B cell (primary cell): ENCODE measurements around the gene FHIT. TPM values are rescaled to one million over a fixed set of nuclear protein-coding genes. Genes with fewer than 3 reads are reported as not detected.

Experiments
- ATAC-seq: fragments of 200-7000 bp; cut with Tn5 transposase; one replicate; pipeline ENCODE4 v1.10.0; 2021; ENCODE audit warnings: low read depth, mild to moderate bottlenecking, moderate number of reproducible peaks, moderate library complexity
- CTCF ChIA-PET: fragments of 350-600 bp; sonication (Branson Sonifier 250); formaldehyde crosslinking; loops from one replicate; lab custom pipeline; 2021; ENCODE audit warnings: antibody characterized with exemption, inconsistent platforms; lab: Charles Lee
- POLR2A ChIA-PET: fragments of 350-600 bp; sonication (Branson Sonifier 250); formaldehyde crosslinking; loops from one replicate; lab custom pipeline; 2021; ENCODE audit warnings: antibody characterized with exemption; lab: Charles Lee
- DNase-seq: peaks from one replicate; pipeline ENCODE4 v3.0.0; 2013
- H2AFZ ChIP-seq: 2 replicates; pipeline ENCODE4 v1.6.1; 2012; ENCODE audit warnings: mild to moderate bottlenecking, low read depth, low read length; ENCODE audit not compliant: insufficient read depth, poor library complexity, severe bottlenecking
- H3K27ac ChIP-seq, 2 donors: 1 replicate in 1 of 2; 2 replicates in 1 of 2; pipeline ENCODE4 v1.5.1; 2012 to 2013; ENCODE audit warnings: low read length in 2 of 2, mild to moderate bottlenecking in 2 of 2, moderate library complexity in 1 of 2
- H3K27me3 ChIP-seq, 4 experiments: fragments of 200-600 bp in 1 of 4; sonication (generic) in 1 of 4; replicated peaks in 1 of 4; 1 replicate in 2 of 4; 2 replicates in 2 of 4; pipeline versions ENCODE4 v1.6.1 to v1.7.0; 2013 to 2016; ENCODE audit warnings: low read length in 3 of 4, mild to moderate bottlenecking in 2 of 4, mixed read lengths in 1 of 4, moderate library complexity in 1 of 4; ENCODE audit not compliant: insufficient read depth in 4 of 4, control insufficient read depth in 3 of 4; ENCODE audit errors: control extremely low read depth in 1 of 4
- H3K36me3 ChIP-seq, 2 experiments: replicated peaks in 1 of 2; 1 replicate in 1 of 2; 2 replicates in 1 of 2; pipeline versions ENCODE4 v1.6.1 to v1.7.1; 2013; ENCODE audit warnings: low read length in 1 of 2; ENCODE audit not compliant: insufficient read depth in 2 of 2, control insufficient read depth in 1 of 2; ENCODE audit errors: control extremely low read depth in 1 of 2, extremely low read depth in 1 of 2
- H3K4me1 ChIP-seq, 2 donors: fragments of 200-600 bp in 1 of 2; sonication (generic) in 1 of 2; 1 replicate in 1 of 2; 2 replicates in 1 of 2; pipeline versions ENCODE4 v1.5.1 to v1.6.1; 2013 to 2017; ENCODE audit warnings: low read length in 2 of 2; ENCODE audit not compliant: control insufficient read depth in 2 of 2, insufficient read depth in 2 of 2
- H3K4me2 ChIP-seq: replicated peaks from 2 replicates; pipeline ENCODE3; 2012; ENCODE audit warnings: mild to moderate bottlenecking, low read depth, low read length; ENCODE audit not compliant: poor library complexity, severe bottlenecking
- H3K4me3 ChIP-seq, 5 experiments: fragments of 200-600 bp in 1 of 5; sonication (generic) in 1 of 5; 1 replicate in 3 of 5; 2 replicates in 2 of 5; pipeline versions ENCODE4 v1.5.1 to v1.7.0; 2011 to 2016; ENCODE audit warnings: low read length in 4 of 5, mild to moderate bottlenecking in 4 of 5, low read depth in 2 of 5, control low read depth in 1 of 5, moderate library complexity in 1 of 5; ENCODE audit not compliant: insufficient read depth in 1 of 5; ENCODE audit errors: control extremely low read depth in 1 of 5, extremely low read depth in 1 of 5
- H3K79me2 ChIP-seq: fragments of 200-600 bp; sonication (generic); one replicate; pipeline ENCODE4 v1.6.0; 2016; ENCODE audit warnings: low read length; ENCODE audit not compliant: control insufficient read depth, insufficient read depth
- H3K9ac ChIP-seq: fragments of 200-600 bp; sonication (generic); 2 replicates; pipeline ENCODE4 v1.6.1; 2017; ENCODE audit warnings: mild to moderate bottlenecking, low read length, moderate library complexity
- H3K9me3 ChIP-seq, 3 donors: one replicate each; pipeline versions ENCODE4 v1.6.1 to v1.7.1; 2013; ENCODE audit warnings: low read length in 2 of 3; ENCODE audit not compliant: control insufficient read depth in 2 of 3, insufficient read depth in 1 of 3; ENCODE audit errors: control extremely low read depth in 1 of 3
- H4K20me1 ChIP-seq: 2 replicates; pipeline ENCODE4 v1.6.0; 2012; ENCODE audit warnings: mild to moderate bottlenecking, low read length; ENCODE audit not compliant: insufficient read depth, control insufficient read depth, poor library complexity, severe bottlenecking
- H3K27ac Mint-ChIP-seq: one replicate; pipeline ENCODE4 v1.8.0; 2021; ENCODE audit warnings: mixed read lengths
- H3K27me3 Mint-ChIP-seq: one replicate; pipeline ENCODE4 v1.8.0; 2021; ENCODE audit warnings: mixed read lengths
- H3K4me1 Mint-ChIP-seq: one replicate; pipeline ENCODE4 v1.8.0; 2021; ENCODE audit warnings: mixed read lengths
- H3K4me3 Mint-ChIP-seq: one replicate; pipeline ENCODE4 v1.8.0; 2021; ENCODE audit warnings: mixed read lengths
- H3K9me3 Mint-ChIP-seq: one replicate; pipeline ENCODE4 v1.8.0; 2022; ENCODE audit warnings: mixed read lengths; ENCODE audit not compliant: insufficient read depth
- EZH2 ChIP-seq: IDR thresholded peaks from 2 replicates; pipeline ENCODE4 v1.6.1; 2012; ENCODE audit warnings: borderline replicate concordance, low read depth, mild to moderate bottlenecking, moderate library complexity, low read length; ENCODE audit not compliant: insufficient read depth, poor library complexity, severe bottlenecking
- WGBS: methylation state at CpG from one replicate; pipeline ENCODE4 v1.1.5; 2013; ENCODE audit warnings: missing lambda C conversion rate; ENCODE audit not compliant: insufficient coverage; 5-methylcytosine and 5-hydroxymethylcytosine counted together
- intact Hi-C: fragments of 100-400 bp; cut with micrococcal nuclease; formaldehyde crosslinking; loops from one replicate; pipeline ENCODE4 v1.10.0; 2022
- polyA plus RNA-seq: library from polyadenylated mRNA; depleted of rRNA; stranded (reverse); fragments of >200 nt; gene quantifications from 2 replicates; pipeline ENCODE4 v1.2.3, GENCODE V29; 2012
- total RNA-seq, 2 donors: library from RNA; stranded (reverse); fragments of 120-200 nt in 1 of 2; gene quantifications; 1 replicate in 1 of 2; 2 replicates in 1 of 2; pipeline versions ENCODE4 v1.2.3 to v1.2.4, GENCODE V29; 2013 to 2022
- TF ChIP-seq, protein P1 (sequence below): fragments of 200-600 bp; IDR thresholded peaks from one replicate; pipeline ENCODE4 v1.8.0; 2022; ENCODE audit warnings: antibody characterized with exemption, mild to moderate bottlenecking

FHIT gene
- total and polyA plus RNA-seq, 2 donors (not counting 1 experiment from before 2014, with no cell fraction given), result 1.7 to 7.8 TPM

DNA sequence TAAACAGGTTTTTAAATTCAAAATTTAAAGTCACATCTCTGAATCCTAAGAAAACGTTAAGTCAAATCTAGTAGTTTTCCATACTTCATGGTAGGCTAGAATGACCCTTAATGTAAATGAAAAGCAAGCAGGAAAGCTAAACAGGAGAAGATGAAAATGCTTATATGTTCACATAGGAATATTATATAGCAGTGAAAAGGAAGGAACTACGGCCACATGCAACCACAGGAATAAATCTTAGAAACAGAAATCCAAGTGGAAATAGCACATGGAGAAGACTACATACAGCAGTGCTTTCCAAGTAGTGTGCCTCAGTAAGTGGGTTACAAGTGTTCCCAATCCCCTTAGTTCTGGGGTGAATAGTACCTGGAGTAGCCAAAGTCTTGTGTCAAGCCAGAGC is 296.2 kb downstream of the FHIT start:
- H3K9me3 ChIP-seq, result peaks cover 3 to 4% (median 3%) of the 10 kb centered on the region in 3 donors
- Mint-ChIP-seq H3K27ac (no peak overlapping the region), H3K27me3 (no peaks in the 10 kb centered on the region), H3K4me1 (no peaks in the 10 kb centered on the region), H3K9me3 (peaks cover 14% of the 10 kb centered on the region), H3K4me3 (no peak overlapping the region)
- no peak overlapping the region for H3K9ac ChIP-seq
- no peaks in the 10 kb centered on the region for H4K20me1 ChIP-seq
- H3K27ac ChIP-seq, result no peak overlapping the region
- intact Hi-C loops, result no loop called here
- H3K4me3 ChIP-seq, result no peak overlapping the region
- no peaks in the 10 kb centered on the region for H3K79me2 ChIP-seq
- no peaks in the 10 kb centered on the region for H3K27me3 ChIP-seq
- POLR2A ChIA-PET, result no interaction called here
- no peak overlapping the region for H2AFZ ChIP-seq
- no peak for DNase-seq
- TF ChIP-seq EZH2, result no peak
- TF ChIP-seq, protein P1, sequence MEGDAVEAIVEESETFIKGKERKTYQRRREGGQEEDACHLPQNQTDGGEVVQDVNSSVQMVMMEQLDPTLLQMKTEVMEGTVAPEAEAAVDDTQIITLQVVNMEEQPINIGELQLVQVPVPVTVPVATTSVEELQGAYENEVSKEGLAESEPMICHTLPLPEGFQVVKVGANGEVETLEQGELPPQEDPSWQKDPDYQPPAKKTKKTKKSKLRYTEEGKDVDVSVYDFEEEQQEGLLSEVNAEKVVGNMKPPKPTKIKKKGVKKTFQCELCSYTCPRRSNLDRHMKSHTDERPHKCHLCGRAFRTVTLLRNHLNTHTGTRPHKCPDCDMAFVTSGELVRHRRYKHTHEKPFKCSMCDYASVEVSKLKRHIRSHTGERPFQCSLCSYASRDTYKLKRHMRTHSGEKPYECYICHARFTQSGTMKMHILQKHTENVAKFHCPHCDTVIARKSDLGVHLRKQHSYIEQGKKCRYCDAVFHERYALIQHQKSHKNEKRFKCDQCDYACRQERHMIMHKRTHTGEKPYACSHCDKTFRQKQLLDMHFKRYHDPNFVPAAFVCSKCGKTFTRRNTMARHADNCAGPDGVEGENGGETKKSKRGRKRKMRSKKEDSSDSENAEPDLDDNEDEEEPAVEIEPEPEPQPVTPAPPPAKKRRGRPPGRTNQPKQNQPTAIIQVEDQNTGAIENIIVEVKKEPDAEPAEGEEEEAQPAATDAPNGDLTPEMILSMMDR, result no peak
- H3K36me3 ChIP-seq, result no peaks in the 10 kb centered on the region
- WGBS, result no CpG with 5 or more reads among the region's 2 CpGs
- no peak for ATAC-seq
- CTCF ChIA-PET, result no interaction called here
- H3K4me1 ChIP-seq, result no peaks in the 10 kb centered on the region
- H3K4me2 ChIP-seq, result no peak overlapping the region

DNA sequence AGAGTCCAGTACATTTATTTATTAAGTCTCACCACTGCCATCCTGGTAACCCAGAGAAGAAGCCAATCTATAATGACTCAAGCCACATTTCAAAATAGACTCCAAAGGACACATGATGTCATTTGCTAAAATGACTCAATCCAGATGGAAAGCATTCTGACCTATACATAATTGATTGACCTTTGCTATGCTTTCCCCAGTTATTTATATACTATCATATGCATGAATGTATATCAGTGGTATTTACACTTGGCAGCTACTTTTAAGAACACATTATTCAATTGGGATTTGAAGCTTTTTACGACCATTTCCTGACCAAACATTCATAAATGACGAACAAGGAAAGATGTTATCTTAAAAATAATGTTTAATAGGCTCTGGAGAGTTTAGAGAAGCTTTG is 297.2 kb downstream of the FHIT start:
- H4K20me1 ChIP-seq, result no peaks in the 10 kb centered on the region
- H3K36me3 ChIP-seq, result no peaks in the 10 kb centered on the region
- no peak overlapping the region for H3K4me2 ChIP-seq
- H3K4me3 ChIP-seq, result no peak overlapping the region
- no peak overlapping the region for H3K27ac ChIP-seq
- intact Hi-C loops, result no loop called here
- no peak overlapping the region for H3K9ac ChIP-seq
- POLR2A ChIA-PET, result no interaction called here
- H3K9me3 ChIP-seq, result peaks cover 3 to 4% (median 3%) of the 10 kb centered on the region in 3 donors
- H3K4me1 ChIP-seq, result no peaks in the 10 kb centered on the region
- H2AFZ ChIP-seq, result no peak overlapping the region
- H3K27me3 ChIP-seq, result no peaks in the 10 kb centered on the region
- DNase-seq, result no peak
- H3K79me2 ChIP-seq, result no peaks in the 10 kb centered on the region
- peaks cover 10% of the 10 kb centered on the region for H3K9me3 Mint-ChIP-seq
- CTCF ChIA-PET, result no interaction called here
- H3K27me3 Mint-ChIP-seq, result no peaks in the 10 kb centered on the region
- TF ChIP-seq EZH2, result no peak
- TF ChIP-seq, protein P1, result no peak
- no peak overlapping the region for H3K27ac Mint-ChIP-seq
- no peak overlapping the region for H3K4me3 Mint-ChIP-seq
- ATAC-seq, result no peak
- no CpG with 5 or more reads among the region's 2 CpGs for WGBS
- H3K4me1 Mint-ChIP-seq, result no peaks in the 10 kb centered on the region
